LHCN-M2 (cell line): ENCODE data around the gene GTF2A1L. TPM values are rescaled to one million over a fixed set of nuclear protein-coding genes. Genes with fewer than 3 reads are reported as not detected.
"Not testable (repeated sequence)": the region's sequence is repeated elsewhere in the genome, so short reads cannot be mapped to it uniquely, and the experiment has no call there.

Source experiments
- DNase-seq: peaks from one replicate; pipeline ENCODE4 v3.0.0-alpha.2; 2012; ENCODE audit warnings: low read depth
- total RNA-seq: library from RNA; depleted of rRNA; stranded (reverse); fragments of >200 nt; gene quantifications from 2 replicates; pipeline ENCODE4 v1.2.3, GENCODE V29; 2014

Gene GTF2A1L
- total RNA-seq, 1 experiment from 2014 or later = 0.23 TPM

GRCh38 chr2:48607307-48608014 lies 10.2 kb upstream of the GTF2A1L start:
- peak; percentile 48 for DNase-seq

GRCh38 chr2:48613211-48613610 lies 4.4 kb upstream of the GTF2A1L start:
- DNase-seq = no peak

- not testable (repeated sequence) for DNase-seq
Measured at GRCh38 chr2:48614581-48614980, 3.1 kb upstream of the GTF2A1L start.

GRCh38 chr2:48619526-48619925 lies 1.9 kb downstream of the GTF2A1L start:
- DNase-seq = no peak

- DNase-seq = no peak
Measured at GRCh38 chr2:48620604-48621003, 2.9 kb downstream of the GTF2A1L start.

GRCh38 chr2:48622691-48623090 lies 5.0 kb downstream of the GTF2A1L start:
- DNase-seq = not testable (repeated sequence)

- DNase-seq = no peak
Measured at GRCh38 chr2:48624696-48625095, 7.0 kb downstream of the GTF2A1L start.

- DNase-seq = no peak
Measured at GRCh38 chr2:48626047-48626446, 8.4 kb downstream of the GTF2A1L start.

GRCh38 chr2:48633143-48633542 lies 15.5 kb downstream of the GTF2A1L start:
- DNase-seq = no peak

- no peak for DNase-seq
Measured at GRCh38 chr2:48635786-48636185, 18.1 kb downstream of the GTF2A1L start.

- DNase-seq = no peak
Measured at GRCh38 chr2:48638261-48638660, 20.6 kb downstream of the GTF2A1L start.

- DNase-seq = peak; percentile 1
Measured at GRCh38 chr2:48651158-48651790, 33.6 kb downstream of the GTF2A1L start.

- DNase-seq = no peak
Measured at GRCh38 chr2:48668992-48669391, 51.3 kb downstream of the GTF2A1L start.

GRCh38 chr2:48673581-48673980 lies 55.9 kb downstream of the GTF2A1L start:
- DNase-seq = no peak

GRCh38 chr2:48674933-48675332 lies 57.3 kb downstream of the GTF2A1L start:
- DNase-seq = no peak

GRCh38 chr2:48677450-48677849 lies 59.8 kb downstream of the GTF2A1L start:
- DNase-seq = no peak

- no peak for DNase-seq
Measured at GRCh38 chr2:48685126-48685525, 67.5 kb downstream of the GTF2A1L start.

- no peak for DNase-seq
Measured at GRCh38 chr2:48691935-48692691, 74.5 kb downstream of the GTF2A1L start.

GRCh38 chr2:48693066-48693465 lies 75.4 kb downstream of the GTF2A1L start:
- DNase-seq = no peak

GRCh38 chr2:48693645-48694044 lies 76.0 kb downstream of the GTF2A1L start:
- DNase-seq = no peak

GRCh38 chr2:48694149-48694548 lies 76.5 kb downstream of the GTF2A1L start:
- DNase-seq = no peak

GRCh38 chr2:48695991-48696390 lies 78.3 kb downstream of the GTF2A1L start:
- no peak for DNase-seq

- DNase-seq = no peak
Measured at GRCh38 chr2:48696881-48697280, 79.2 kb downstream of the GTF2A1L start.
